22Rv1 (cell line): ENCODE data around the gene RBM24.

ENCODE experiments used
- CTCF ChIP-seq: fragments of 450-650 bp; IDR thresholded peaks from 2 replicates; pipeline ENCODE4 v1.5.1; 2017; ENCODE audit warnings: mild to moderate bottlenecking
- ZFX ChIP-seq: fragments of 450-650 bp; IDR thresholded peaks from 2 replicates; pipeline ENCODE4 v1.6.1; 2017; ENCODE audit warnings: antibody characterized with exemption, borderline replicate concordance

GRCh38 chr6:17265570-17265969 is 15.6 kb upstream of the RBM24 start:
- TF ChIP-seq CTCF (no peak), ZFX (no peak)
